Activated naive CD8-positive, alpha-beta T cell treated with anti-CD3 and anti-CD28 coated beads, Interleukin-2, amount 10 ng/mL, durations not matched to agents 7 days and 5 days (primary cell): ENCODE results near the gene ETV6. TPM values are rescaled to one million over a fixed set of nuclear protein-coding genes. Genes with fewer than 3 reads are reported as not detected.

Experiments
- ATAC-seq: fragments of 150-1000 bp; cut with Tn5 transposase; one replicate; pipeline ENCODE4 v1.10.0; 2021; ENCODE audit warnings: low read depth, moderate library complexity
- POLR2A ChIA-PET: fragments of 350-600 bp; sonication (Branson Sonifier 250); formaldehyde crosslinking; loops from one replicate; lab custom pipeline; 2021; ENCODE audit warnings: antibody characterized with exemption; lab: Charles Lee
- DNase-seq: peaks from one replicate; pipeline ENCODE4 v3.0.0; 2021
- H3K27ac Mint-ChIP-seq: one replicate; pipeline ENCODE4 v1.8.0; 2022; ENCODE audit warnings: mild to moderate bottlenecking, mixed read lengths
- H3K27me3 Mint-ChIP-seq: one replicate; pipeline ENCODE4 v1.8.0; 2022; ENCODE audit warnings: mild to moderate bottlenecking, moderate library complexity, mixed read lengths
- H3K36me3 Mint-ChIP-seq: one replicate; pipeline ENCODE4 v1.8.0; 2021; ENCODE audit warnings: mild to moderate bottlenecking, mixed read lengths
- H3K4me1 Mint-ChIP-seq: one replicate; pipeline ENCODE4 v1.8.0; 2021; ENCODE audit warnings: mixed read lengths
- H3K4me3 Mint-ChIP-seq: one replicate; pipeline ENCODE4 v1.8.0; 2022; ENCODE audit warnings: mild to moderate bottlenecking, moderate library complexity, mixed read lengths
- H3K9me3 Mint-ChIP-seq: one replicate; pipeline ENCODE4 v1.8.0; 2021; ENCODE audit warnings: mixed read lengths
- total RNA-seq, 2 experiments: library from RNA; stranded (reverse); gene quantifications; one replicate each; pipeline ENCODE4 v1.2.3, GENCODE V29; 2021

The ETV6 gene
- total RNA-seq, 2 experiments from 2014 or later = 22.5 to 26.0 TPM

DNA sequence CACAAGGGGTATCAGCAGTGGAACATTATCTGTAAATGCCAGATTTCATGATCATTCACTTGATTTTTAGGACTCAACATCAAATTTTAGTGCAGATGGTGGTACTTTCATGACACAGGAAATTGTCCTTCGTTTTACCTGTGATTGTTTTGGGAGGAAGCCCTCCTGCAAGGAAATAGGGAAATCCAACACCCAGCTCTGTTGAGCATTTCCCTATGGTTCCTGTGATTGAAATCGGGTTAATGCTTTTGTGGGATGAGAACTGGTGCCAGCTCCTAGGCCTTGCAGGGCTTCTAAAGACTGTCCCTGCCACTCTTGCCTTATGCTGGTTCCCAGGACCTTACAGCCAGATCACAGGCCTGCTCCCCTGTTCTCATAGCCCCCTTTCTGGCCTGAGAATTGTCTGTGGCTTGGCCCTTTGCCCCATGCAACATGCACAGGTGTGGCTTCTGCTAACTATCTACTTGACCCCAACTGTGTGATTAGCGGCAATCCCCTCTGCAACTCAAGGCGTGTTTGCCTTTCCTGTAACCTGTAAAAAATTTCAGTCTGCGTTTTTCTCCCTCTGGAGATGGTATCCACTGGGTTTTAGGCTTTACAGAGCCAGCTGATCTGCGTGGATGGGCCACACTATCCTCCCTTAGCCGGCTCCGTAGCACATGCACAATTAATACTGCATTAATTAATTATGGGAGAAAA is 112.5 kb downstream of the ETV6 start:
- H3K36me3 Mint-ChIP-seq = peaks cover 11% of the 10 kb centered on the region
- H3K4me1 Mint-ChIP-seq = peaks cover 29% of the 10 kb centered on the region
- POLR2A ChIA-PET = no interaction called here
- no peaks in the 10 kb centered on the region for H3K27me3 Mint-ChIP-seq
- ATAC-seq = no peak
- H3K27ac Mint-ChIP-seq = no peak overlapping the region
- DNase-seq = no peak
- no peak overlapping the region for H3K4me3 Mint-ChIP-seq
- H3K9me3 Mint-ChIP-seq = no peaks in the 10 kb centered on the region

DNA sequence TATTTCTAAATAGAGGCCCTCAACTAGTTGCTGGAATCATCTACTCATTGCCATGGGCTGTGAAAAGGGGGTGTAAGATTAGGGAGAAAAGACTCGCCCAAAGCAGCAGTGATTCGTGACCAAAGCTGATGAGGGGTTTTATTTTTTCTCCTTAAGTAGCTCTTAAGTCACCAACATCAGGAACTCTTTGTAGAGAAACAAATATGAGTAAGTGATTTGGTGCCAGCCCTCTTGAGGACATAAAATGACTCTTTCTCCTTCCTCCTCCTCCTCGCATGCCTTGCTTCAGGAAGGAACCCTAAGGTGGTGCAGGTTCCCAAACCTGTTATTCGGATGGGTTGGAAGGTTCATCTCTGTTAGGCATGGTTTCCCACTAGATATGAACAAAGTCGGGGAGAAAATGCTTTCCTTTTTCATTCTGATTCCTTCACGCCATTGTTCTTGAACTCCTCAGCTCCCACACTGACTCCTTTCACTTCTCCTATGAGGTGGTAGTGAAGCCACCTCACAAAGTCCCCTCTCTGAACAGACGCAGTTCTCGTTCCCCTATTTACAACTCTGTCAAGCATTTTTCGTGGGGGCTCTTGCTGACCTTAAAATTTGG is 113.4 kb downstream of the ETV6 start:
- H3K27ac Mint-ChIP-seq = no peak overlapping the region
- DNase-seq (no peak), ATAC-seq (no peak)
- no peaks in the 10 kb centered on the region for H3K27me3 Mint-ChIP-seq
- H3K36me3 Mint-ChIP-seq = peaks cover 14% of the 10 kb centered on the region
- no peaks in the 10 kb centered on the region for H3K9me3 Mint-ChIP-seq
- peaks cover 33% of the 10 kb centered on the region for H3K4me1 Mint-ChIP-seq
- no peak overlapping the region for H3K4me3 Mint-ChIP-seq
- POLR2A ChIA-PET = no interaction called here

DNA sequence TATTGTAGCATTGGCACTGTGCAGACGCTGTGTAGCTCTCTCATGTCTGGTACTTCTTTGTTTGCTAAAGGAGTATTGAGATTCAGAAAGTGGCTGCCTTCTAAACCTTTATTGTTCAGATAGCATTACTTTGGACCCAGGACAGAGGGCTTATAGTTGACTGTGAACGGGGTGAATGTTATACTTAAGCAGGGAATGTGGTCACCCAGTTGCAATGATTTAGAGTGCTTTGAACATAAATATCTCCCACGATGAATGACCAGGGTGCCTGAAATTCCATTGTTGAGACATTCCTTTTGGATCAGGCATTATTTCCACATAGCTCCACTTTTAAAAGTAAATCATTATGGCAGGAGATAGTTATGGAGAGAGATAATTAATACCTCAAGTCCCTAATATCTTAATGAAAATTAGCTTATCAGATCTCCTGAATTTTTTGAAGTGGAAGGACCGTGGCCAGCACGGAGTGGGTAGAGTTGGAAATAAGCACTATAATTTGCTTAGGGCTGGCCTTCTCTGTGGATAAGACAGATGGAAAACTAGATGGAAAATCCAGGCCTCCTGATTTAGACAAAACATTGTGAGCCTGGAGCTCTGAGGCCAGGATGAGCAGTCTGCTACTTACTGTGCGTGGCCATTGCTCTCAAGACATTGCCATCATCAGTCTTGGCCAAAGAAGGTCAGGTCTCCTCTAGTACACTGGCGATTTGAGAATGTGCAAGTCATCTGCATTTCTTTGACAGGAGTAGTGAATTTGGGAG is 114.5 kb downstream of the ETV6 start:
- ATAC-seq (no peak), DNase-seq (no peak)
- POLR2A ChIA-PET = interaction anchor here (0.6 kb wide), 1 partner anchor 115 kb away, joined by 3 read pairs; no protein-coding TSS in a partner anchor
- H3K27ac Mint-ChIP-seq = no peak overlapping the region
- peaks cover 31% of the 10 kb centered on the region for H3K4me1 Mint-ChIP-seq
- peaks cover 13% of the 10 kb centered on the region for H3K36me3 Mint-ChIP-seq
- H3K4me3 Mint-ChIP-seq = no peak overlapping the region
- no peaks in the 10 kb centered on the region for H3K9me3 Mint-ChIP-seq
- H3K27me3 Mint-ChIP-seq = no peaks in the 10 kb centered on the region

DNA sequence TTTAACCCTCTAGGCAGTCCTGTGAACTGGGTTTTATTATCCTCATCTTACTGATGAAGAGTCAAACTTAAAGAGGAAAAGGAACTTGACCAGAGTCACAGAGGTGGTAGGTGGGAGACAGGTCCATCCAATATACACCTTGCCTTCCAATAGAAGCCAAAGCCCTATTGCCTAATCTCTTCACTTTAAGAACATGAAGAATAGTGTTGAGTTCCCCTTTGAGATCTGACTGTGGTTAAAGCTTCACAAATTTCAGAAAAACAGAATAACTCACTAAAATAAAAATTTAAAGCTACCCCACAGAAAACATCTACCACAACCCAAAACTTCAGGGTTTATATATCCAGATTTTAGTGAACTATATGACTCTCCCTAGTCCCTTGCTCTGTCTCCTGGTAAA is 115.4 kb downstream of the ETV6 start:
- no peaks in the 10 kb centered on the region for H3K9me3 Mint-ChIP-seq
- H3K4me3 Mint-ChIP-seq = no peak overlapping the region
- no peaks in the 10 kb centered on the region for H3K27me3 Mint-ChIP-seq
- peaks cover 35% of the 10 kb centered on the region for H3K4me1 Mint-ChIP-seq
- DNase-seq (no peak), ATAC-seq (no peak)
- POLR2A ChIA-PET = no interaction called here
- no peak overlapping the region for H3K27ac Mint-ChIP-seq
- peaks cover 20% of the 10 kb centered on the region for H3K36me3 Mint-ChIP-seq

DNA sequence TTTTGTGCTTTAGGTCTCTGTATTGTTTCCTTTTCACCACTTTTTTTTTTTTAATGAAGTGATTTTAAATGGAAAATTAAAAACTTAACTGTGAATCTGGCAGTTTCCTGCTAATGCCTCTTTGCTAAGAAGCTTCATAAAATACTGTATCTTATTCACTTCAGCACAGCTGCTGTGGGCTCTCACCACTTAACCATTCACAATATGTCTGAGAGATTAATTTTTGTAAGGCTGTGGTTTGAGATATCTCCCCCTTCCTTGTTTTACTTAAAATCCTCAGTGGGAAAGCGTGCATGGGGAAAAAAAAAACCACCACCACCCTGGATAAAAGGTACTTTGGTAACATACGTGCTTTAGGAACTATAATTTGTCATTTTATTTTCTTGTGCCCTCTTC is 115.9 kb downstream of the ETV6 start:
- peak overlapping the region; percentile 87 for H3K27ac Mint-ChIP-seq
- H3K4me1 Mint-ChIP-seq = peaks cover 41% of the 10 kb centered on the region
- peaks cover 19% of the 10 kb centered on the region for H3K36me3 Mint-ChIP-seq
- no peaks in the 10 kb centered on the region for H3K9me3 Mint-ChIP-seq
- DNase-seq (no peak), ATAC-seq (no peak)
- POLR2A ChIA-PET = interaction anchor here (1.2 kb wide), 1 partner anchor 117 kb away, joined by 4 read pairs; the partner anchor contains the start of gene ETV6
- H3K4me3 Mint-ChIP-seq = peak overlapping the region; percentile 76
- no peaks in the 10 kb centered on the region for H3K27me3 Mint-ChIP-seq

DNA sequence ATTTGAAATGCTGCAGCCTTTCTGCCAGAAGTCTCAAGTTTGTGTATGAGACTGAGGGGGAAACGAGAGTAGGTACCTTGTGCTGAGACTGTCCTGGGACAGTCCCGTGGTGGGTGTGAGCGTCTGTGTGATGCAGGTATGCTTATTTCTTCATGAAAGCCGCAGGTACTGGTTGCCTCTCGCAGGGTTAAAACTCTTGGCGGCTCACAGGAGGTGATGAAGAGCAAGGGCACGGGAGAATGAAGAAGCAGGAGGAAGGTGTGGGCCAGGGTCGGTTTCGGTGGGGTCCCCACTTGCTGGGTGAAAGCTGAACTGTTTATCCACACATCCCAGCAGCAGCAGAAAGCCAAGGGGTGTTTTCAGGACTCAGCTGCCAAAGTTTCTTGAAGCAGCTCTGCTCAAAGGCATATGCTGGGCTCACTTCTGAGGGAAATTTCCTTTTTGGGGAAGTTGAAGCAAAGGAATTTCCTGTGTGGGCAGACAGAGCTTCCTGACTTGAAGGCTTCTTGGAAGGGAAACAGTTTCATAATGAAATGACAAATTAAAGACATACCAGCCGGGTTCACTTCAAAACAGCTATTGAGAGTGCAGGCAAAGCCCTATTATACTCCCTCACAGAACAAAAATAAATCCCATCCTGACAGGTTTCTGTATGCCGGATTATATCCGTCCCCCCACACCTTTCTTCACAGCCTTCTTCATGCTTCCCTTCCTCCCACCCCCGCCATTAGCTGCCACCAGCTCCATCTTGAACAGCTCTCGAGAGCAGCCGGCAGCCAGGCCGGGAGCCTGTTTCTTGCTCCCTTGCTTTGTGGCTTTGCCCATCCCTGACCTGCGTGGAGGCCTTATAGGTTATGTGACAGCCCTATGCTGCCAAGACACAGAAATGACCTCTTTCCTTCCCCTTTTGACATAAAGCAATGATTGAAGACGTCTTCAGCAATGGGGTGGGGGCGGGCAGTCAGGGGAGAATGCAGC is 116.6 kb downstream of the ETV6 start:
- DNase-seq (peak; percentile 43), ATAC-seq (peak; percentile 79)
- POLR2A ChIA-PET = interaction anchor here (0.9 to 1.2 kb wide), 2 partner anchors 8 to 117 kb away, joined by 3 to 4 read pairs; partner anchors contain the start of gene ETV6
- Mint-ChIP-seq H3K4me1 (peaks cover 43% of the 10 kb centered on the region), H3K36me3 (peaks cover 21% of the 10 kb centered on the region), H3K27ac (peak overlapping the region; percentile 87), H3K4me3 (peak overlapping the region; percentile 76), H3K9me3 (no peaks in the 10 kb centered on the region), H3K27me3 (no peaks in the 10 kb centered on the region)

DNA sequence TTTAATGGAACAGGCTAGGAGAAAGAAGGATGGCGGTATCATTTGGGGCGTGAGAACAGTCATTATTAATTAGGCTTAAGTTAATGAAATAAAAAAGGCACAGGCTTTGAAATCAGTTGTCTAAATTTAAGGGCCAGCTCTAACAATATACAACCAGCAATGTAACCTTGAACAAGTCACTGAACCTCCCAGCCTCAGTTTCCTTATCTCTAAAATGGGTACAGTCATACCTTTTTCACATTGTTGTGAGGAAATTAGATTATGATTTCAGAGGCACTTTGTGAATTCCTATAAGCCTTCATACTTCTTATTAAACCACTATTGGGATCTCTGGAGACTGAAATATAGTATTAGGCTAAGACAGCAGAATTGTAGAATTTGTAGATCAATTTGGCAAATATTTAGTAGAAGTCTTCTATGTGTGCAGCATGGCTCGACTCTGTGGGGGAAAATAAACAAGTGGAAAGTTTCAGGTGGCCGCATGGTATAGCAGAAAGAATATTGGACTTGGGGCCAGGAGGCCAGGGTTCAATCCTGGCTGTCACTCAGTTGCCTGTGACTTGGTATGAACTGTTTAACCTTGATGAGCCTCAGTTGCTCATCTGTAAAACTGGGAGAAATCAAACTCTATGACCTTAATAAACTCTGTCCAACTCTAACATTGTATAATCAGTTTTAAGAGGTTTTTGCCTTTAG is 117.7 kb downstream of the ETV6 start:
- ATAC-seq (no peak), DNase-seq (no peak)
- Mint-ChIP-seq H3K36me3 (peaks cover 26% of the 10 kb centered on the region), H3K27ac (peak overlapping the region; percentile 87), H3K4me3 (peak overlapping the region; percentile 76), H3K27me3 (no peaks in the 10 kb centered on the region), H3K9me3 (no peaks in the 10 kb centered on the region), H3K4me1 (peaks cover 42% of the 10 kb centered on the region)
- POLR2A ChIA-PET = interaction anchor here (1.2 kb wide), 1 partner anchor 118 kb away, joined by 4 read pairs; the partner anchor contains the start of gene ETV6

DNA sequence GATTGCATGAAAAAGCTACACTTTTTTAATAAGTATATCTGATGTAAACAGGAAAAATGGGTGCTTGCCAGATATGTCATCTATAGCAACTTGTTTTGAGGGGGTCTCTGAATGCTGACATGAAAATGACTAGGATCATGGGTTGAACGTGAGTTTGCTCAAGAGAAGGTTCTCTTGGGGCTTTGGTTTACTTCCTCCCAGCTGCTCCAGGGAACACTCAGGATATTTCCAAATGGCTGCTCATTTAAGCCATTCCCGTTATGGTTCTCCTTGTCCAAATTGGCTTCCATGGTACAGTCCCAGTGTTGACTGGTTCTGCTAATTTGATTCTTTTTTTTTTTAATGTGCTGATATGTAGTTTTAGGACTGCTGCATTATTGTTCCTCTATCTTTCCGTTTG is 118.3 kb downstream of the ETV6 start:
- Mint-ChIP-seq H3K27me3 (no peaks in the 10 kb centered on the region), H3K36me3 (peaks cover 32% of the 10 kb centered on the region), H3K4me3 (no peak overlapping the region), H3K4me1 (peaks cover 43% of the 10 kb centered on the region), H3K9me3 (no peaks in the 10 kb centered on the region), H3K27ac (no peak overlapping the region)
- ATAC-seq (no peak), DNase-seq (no peak)
- POLR2A ChIA-PET = no interaction called here

DNA sequence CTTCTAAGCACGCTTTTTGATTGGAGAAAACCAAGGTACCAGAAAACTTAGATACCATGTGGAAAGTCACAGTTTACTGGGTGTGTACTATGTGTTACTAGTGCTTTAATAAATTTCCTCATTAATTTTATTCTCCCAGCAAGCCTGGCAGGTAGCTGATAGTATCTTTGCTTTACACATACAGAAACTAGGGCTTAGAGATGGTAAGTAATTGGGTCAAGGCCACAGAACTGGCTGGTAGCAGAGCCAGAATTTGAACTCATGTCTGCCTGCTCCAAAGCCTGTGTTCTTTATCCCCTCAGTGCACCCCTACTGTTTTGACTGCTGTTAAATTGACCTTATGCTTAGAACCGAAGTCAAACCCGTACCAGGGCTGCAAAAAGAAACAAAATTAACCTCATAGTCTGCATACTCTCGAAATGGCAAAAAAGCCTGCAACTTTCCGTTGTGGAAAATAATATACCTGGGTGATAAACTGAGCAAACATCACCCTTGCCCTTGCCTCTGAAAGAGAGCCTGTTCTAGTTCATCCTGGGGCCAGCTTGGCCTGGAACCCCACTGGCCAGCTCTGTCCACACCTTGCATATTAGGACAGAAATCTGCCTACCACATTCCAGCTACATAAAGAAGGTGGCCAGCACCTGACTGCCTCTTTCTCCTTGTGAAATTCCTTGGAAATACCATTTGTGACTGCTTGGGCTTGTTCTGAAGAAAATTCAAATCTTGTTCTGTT is 118.9 kb downstream of the ETV6 start:
- H3K4me1 Mint-ChIP-seq = peaks cover 41% of the 10 kb centered on the region
- no peak overlapping the region for H3K27ac Mint-ChIP-seq
- H3K27me3 Mint-ChIP-seq = no peaks in the 10 kb centered on the region
- H3K9me3 Mint-ChIP-seq = no peaks in the 10 kb centered on the region
- ATAC-seq = no peak
- DNase-seq = no peak
- H3K36me3 Mint-ChIP-seq = peaks cover 32% of the 10 kb centered on the region
- POLR2A ChIA-PET = no interaction called here
- no peak overlapping the region for H3K4me3 Mint-ChIP-seq

DNA sequence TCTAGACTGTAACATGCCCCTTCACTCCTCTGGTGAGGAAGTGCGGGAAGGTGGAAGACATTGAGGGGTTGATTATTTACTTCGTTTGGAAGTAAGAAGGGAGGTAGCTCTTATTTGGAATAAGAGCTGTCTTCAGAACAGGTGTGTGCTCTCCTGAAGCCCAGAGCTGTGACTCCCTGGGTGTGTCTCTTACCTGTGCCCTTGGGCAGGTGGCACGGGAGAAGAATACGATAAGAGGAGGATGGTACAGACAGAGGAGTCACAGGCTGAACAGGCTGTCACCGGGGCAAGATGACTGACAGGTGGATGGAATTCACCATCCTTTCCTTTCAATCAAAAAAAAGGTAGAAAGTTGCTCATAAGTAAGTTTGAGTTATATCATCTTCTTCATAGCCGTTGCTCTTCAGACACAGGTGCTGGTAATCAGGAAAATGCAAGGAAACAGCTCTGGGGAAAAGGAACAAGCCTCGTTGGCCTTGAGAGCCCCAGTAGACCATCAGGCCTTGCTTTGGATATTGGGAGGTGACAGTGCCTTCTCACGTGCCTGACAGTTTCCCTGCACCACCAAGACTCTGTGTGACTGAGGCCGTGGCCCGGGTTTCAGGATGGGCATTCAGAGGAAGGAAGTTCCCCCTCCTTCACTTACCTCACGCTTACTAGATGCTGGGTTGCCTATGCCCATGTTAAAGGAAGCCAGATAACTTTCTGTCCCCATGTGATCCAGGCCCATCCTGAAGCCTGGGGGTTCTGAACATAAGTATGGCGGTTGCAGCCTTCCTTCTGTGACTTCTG is 120.4 kb downstream of the ETV6 start:
- ATAC-seq = peak; percentile 49
- H3K36me3 Mint-ChIP-seq = peaks cover 35% of the 10 kb centered on the region
- H3K9me3 Mint-ChIP-seq = no peaks in the 10 kb centered on the region
- H3K4me3 Mint-ChIP-seq = peak overlapping the region; percentile 6
- DNase-seq = no peak
- no peaks in the 10 kb centered on the region for H3K27me3 Mint-ChIP-seq
- POLR2A ChIA-PET = no interaction called here
- no peak overlapping the region for H3K27ac Mint-ChIP-seq
- peaks cover 47% of the 10 kb centered on the region for H3K4me1 Mint-ChIP-seq

DNA sequence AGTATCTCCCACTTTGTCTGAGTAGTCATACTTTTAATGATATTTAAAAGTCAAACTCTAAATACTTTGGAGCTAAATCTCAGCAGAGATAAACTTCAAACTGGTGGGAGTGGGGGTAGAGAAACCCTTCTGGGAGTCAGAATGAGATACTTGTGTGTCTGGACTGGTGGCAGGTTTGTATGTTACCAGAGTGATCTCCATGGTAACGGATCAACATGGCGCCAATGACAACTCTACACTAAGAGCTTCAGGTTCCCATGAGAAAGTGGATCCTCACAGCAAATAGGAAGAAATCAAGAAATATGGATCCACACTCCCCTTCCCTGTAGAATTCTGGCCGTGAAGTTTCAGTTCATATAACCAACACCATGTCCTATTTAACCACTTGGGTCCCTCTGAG is 121.9 kb downstream of the ETV6 start:
- no peak overlapping the region for H3K4me3 Mint-ChIP-seq
- H3K27me3 Mint-ChIP-seq = no peaks in the 10 kb centered on the region
- POLR2A ChIA-PET = no interaction called here
- H3K9me3 Mint-ChIP-seq = no peaks in the 10 kb centered on the region
- DNase-seq = no peak
- no peak for ATAC-seq
- peaks cover 34% of the 10 kb centered on the region for H3K4me1 Mint-ChIP-seq
- peaks cover 35% of the 10 kb centered on the region for H3K36me3 Mint-ChIP-seq
- no peak overlapping the region for H3K27ac Mint-ChIP-seq
